HG02763 (cell line): Measurements from ENCODE around the gene JARID2.
"Not testable (repeated sequence)": the region's sequence is repeated elsewhere in the genome, so short reads cannot be mapped to it uniquely, and the experiment has no call there.

Experiments used
- ATAC-seq: cut with Tn5 transposase; IDR thresholded peaks from one replicate; pipeline ENCODE4 v1.9.1; 2021; ENCODE audit warnings: mild to moderate bottlenecking, moderate library complexity; ENCODE audit not compliant: unreplicated experiment

The JARID2 gene

DNA sequence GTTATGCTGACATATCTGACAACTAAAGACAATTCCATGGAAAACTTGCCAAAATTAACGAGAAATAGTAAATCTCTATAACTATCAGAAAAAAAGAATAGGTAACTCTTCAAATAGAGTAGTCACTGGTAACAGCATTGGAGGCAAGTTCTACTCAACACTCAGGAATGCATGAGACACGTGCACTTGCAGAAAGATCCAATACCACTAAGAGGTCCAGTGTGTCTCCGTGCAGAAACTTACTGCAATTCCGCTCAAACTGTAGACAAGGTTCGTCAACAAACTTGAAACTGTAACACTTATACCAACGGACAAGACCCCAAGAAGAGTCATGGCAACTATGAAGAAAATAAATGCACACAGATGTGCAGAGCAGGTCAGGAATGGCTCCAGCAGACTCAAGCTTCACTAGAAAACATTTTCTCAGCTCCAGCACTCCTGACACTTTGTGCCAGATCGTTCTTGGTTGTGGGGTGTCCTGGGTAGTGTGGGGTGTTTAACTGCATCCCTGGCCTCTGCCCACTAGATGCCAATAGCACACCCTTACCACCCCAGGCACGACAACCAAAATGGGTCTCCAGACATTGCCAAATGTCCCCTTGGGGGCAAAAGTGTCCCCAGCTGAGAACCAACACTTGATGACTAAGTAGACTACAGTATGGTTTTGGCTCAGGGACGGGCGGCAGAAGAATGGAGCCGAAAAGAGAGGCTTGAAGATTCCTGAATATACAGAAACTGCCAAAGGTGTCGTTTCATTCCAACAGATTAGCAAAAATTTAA is 282.2 kb downstream of the JARID2 start:
- no peak for ATAC-seq

DNA sequence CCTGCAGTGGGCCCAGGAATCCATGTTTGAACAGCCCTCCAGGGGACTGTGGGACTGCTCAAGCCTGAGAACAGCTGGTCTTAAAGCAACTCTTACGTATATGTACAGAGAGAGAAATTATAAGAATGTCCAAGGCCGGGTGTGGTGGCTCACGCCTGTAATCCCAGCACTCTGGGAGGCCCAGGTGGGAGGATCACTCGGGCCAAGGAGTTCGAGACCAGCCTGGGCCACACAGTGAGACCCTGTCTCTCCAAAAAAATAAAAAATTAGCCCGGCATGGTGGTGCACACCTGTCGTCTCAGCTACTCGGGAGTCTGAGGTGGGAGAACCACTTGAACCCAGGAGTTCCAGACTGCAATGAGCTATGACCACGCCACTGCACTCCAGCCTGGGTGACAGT is 283.0 kb downstream of the JARID2 start:
- no peak for ATAC-seq

- no peak for ATAC-seq
These were observed 284.5 kb downstream of the JARID2 start for GRCh38 chr6:15530411-15530810.

- no peak for ATAC-seq
These were observed 286.1 kb downstream of the JARID2 start for GRCh38 chr6:15531973-15532372.

GRCh38 chr6:15533379-15534026 is 287.6 kb downstream of the JARID2 start:
- no peak for ATAC-seq

DNA sequence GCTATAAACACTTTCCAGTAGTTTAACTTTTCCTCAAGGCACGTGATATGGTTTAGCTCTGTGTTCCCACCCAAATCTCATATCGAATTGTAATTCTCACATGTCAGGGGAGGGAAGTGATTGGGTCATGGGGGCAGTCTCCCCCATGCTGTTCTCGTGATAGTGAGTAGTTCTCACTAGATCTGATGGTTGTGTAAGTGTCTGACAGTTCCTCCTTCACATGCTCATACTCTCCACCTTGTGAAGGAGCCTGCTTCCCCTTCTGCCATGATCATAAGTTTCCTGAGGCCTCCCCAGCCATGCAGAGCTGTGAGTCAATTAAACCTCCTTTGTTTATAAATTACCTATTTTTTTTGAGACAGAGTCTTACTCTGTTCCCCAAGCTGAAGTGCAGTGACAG is 289.1 kb downstream of the JARID2 start:
- no peak for ATAC-seq

- no peak for ATAC-seq
These were observed 289.8 kb downstream of the JARID2 start for GRCh38 chr6:15535495-15536197.

DNA sequence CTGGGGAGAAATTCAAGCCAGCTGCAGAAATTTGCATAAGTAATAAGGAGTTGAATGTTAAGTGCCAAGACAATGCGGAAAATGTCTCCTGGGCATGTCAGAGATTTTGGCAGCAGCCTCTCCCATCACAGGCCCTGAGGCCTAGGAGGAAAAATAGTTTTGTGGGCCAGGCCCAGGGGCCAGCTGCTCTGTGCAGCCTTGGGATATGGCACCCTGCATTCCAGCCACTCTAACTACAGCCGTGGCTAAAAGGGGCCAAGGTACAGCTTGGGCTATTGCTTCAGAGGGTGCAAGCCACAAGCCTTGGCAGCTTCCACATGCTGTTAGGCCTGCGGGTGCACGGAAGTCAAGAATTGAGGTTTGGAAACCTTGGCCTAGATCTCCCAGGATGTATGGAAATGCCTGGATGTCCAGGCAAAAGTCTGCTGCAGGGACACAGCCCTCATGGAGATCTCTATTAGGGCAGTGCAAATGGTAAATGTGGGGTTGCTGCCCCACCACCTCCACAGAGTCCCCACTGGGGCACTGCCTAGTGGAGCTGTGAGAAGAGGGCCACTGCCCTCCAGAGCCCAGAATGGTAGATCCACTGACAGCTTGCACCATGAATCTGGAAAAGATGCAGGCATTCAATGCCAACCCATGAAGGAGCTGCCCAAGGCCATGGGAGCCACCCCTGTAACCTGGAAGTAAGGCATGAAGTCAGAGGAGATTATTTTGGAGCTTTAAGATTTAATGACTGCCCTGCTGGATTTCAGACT is 290.5 kb downstream of the JARID2 start:
- ATAC-seq, result no peak

- no peak for ATAC-seq
These were observed 292.2 kb downstream of the JARID2 start for GRCh38 chr6:15538106-15538505.

DNA sequence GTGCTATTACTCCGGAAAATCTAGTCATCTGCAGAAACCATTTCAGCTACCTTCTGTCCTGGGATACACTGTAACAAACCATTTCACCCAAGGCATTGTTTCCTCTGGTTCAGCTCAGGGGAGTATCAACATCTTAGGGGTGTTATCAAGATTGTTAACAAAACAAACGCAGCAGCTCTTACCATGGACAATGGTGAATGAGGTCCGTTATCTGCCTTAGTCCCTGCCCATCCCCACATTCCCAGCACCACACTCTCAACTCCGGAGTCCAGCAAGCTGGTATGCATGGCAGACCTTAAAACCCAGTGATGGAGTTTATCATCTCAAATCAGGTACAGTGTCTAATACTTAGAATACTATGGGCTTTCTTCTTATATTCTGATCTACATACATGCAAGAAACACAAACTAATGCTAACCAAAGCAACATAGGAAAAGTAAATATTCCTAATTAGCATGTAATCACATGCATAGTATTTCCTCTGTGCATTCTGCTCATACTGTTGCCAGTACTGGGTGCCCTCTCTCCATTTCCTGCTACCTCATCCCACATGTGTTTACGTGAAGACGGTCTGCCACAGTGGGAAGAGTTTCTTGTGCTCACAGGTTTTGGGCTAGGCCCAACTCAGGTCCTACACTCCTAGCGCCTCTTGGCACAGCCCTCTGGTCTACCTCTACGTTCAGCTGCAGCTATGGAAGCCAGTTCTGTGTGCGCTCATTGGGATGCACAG is 293.1 kb downstream of the JARID2 start:
- ATAC-seq, result no peak

- ATAC-seq, result no peak
These were observed 293.9 kb downstream of the JARID2 start for GRCh38 chr6:15539722-15540270.

- not testable (repeated sequence) for ATAC-seq
These were observed 297.6 kb downstream of the JARID2 start for GRCh38 chr6:15543332-15543917.

- no peak for ATAC-seq
These were observed 298.5 kb downstream of the JARID2 start for GRCh38 chr6:15544321-15544900.

DNA sequence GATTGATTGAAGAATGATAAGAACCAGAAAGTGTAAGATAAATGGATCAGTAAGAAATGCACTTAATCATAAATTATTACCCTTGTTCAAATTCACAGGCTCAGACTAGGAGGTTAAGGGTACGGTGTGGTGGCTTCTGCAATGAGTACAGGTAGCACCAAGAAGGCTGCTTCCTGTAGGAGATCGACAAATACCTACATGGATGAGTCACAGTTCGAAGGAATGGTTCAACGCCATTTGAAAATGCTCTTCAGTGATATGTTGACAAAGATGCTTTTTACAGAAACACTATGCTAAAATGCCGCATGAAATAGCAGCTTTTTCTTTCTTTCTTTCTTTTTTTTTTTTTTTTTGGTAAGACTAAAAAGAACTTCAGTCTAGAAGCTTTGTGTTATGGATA is 300.7 kb downstream of the JARID2 start:
- ATAC-seq, result no peak

DNA sequence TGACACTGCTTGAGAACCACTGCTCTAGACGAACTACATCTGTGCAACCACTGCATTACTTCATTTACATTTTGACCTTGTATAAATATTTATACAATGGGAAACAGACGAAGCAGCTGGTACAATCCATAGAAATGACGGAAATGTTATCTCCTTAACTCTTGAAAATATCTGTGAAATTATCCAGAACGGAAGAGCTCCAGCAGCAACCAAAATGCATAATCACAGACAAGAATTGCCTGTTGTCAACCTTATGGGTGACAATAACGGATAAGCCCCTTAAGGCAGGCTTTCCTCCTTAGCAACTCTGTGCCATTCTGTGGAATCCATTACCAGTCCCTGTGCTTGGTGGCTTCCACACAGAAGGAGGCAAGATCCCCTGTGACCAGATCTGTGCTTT is 301.5 kb downstream of the JARID2 start:
- ATAC-seq, result no peak

- ATAC-seq, result no peak
These were observed 303.5 kb downstream of the JARID2 start for GRCh38 chr6:15549371-15549770.

- no peak for ATAC-seq
These were observed 304.8 kb downstream of the JARID2 start for GRCh38 chr6:15550546-15551123.

DNA sequence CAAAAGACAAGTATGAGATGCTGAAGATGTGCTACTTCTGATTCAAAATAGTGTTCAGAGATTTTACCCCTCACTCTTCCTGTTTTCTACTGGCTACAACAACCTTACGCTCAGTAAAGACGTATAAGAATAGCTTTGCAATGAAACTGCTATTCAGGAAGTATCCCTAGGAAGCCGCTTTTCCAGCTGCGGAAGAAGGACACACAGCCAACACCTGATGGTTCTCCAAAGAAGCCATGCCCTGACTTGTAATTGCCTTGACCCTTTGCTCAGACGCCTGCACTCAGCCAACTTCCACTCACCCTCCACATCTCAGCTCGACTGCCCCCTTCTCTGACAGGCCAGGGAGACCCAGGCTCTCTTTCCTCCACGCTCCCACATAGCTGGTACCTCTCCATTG is 305.4 kb downstream of the JARID2 start:
- ATAC-seq, result no peak

DNA sequence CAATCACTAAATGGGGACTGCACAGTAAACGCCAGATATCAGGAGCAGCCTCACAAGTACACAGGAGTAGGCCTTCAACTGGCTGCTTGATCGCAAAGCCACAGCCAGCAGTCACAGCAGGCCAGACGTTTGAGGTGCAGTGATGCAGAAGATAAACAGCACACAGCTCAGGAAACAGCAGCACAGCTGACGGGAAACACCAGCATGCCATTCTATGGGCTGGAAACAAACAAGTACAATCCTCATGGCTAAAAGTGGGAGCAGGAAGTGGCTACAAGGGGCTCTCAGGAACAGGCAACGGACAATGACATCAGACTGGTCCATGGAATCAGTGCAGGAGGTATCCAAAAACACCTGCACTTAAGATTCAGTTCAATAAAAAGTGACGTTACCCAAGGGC is 305.9 kb downstream of the JARID2 start:
- no peak for ATAC-seq
